Liver (tissue), 9 donors: ENCODE results near the gene PIGN. TPM values are rescaled to one million over a fixed set of nuclear protein-coding genes. Genes with fewer than 3 reads are reported as not detected.

Experiments used
- DNase-seq: peaks from one replicate; pipeline ENCODE4 v3.0.0-alpha.2; 2017; ENCODE audit warnings: low spot score
- H3K27ac ChIP-seq, 2 donors: one replicate each; pipeline ENCODE4 v1.7.0; 2013; ENCODE audit warnings: inconsistent platforms in 2 of 2, low read length in 2 of 2, control low read depth in 1 of 2, low read depth in 1 of 2, mild to moderate bottlenecking in 1 of 2
- H3K27me3 ChIP-seq, 4 donors: one replicate each; pipeline versions ENCODE4 v1.6.1 to v1.7.0; 2013; ENCODE audit warnings: low read length in 3 of 4, inconsistent platforms in 1 of 4, mild to moderate bottlenecking in 1 of 4, moderate library complexity in 1 of 4; ENCODE audit not compliant: control insufficient read depth in 4 of 4, insufficient read depth in 4 of 4
- H3K36me3 ChIP-seq, 4 donors: one replicate each; pipeline versions ENCODE4 v1.6.1 to v1.7.0; 2013; ENCODE audit warnings: low read length in 3 of 4, mild to moderate bottlenecking in 3 of 4, low read depth in 1 of 4, moderate library complexity in 1 of 4; ENCODE audit not compliant: control insufficient read depth in 4 of 4, insufficient read depth in 3 of 4
- H3K4me1 ChIP-seq, 4 donors: one replicate each; pipeline versions ENCODE4 v1.6.1 to v1.7.0; 2013; ENCODE audit warnings: low read length in 3 of 4, mild to moderate bottlenecking in 3 of 4, moderate library complexity in 1 of 4; ENCODE audit not compliant: control insufficient read depth in 4 of 4, insufficient read depth in 4 of 4
- H3K4me3 ChIP-seq, 3 donors: one replicate each; pipeline versions ENCODE4 v1.6.1 to v1.7.0; 2013; ENCODE audit warnings: low read length in 3 of 3, control low read depth in 1 of 3, low read depth in 1 of 3, mild to moderate bottlenecking in 1 of 3
- H3K9ac ChIP-seq, 2 donors: one replicate each; pipeline ENCODE4 v1.7.0; 2013; ENCODE audit warnings: low read length in 2 of 2, mild to moderate bottlenecking in 2 of 2, moderate library complexity in 2 of 2, control low read depth in 1 of 2, low read depth in 1 of 2
- H3K9me3 ChIP-seq, 4 donors: one replicate each; pipeline versions ENCODE4 v1.6.1 to v1.7.0; 2013; ENCODE audit warnings: low read length in 3 of 4; ENCODE audit not compliant: control insufficient read depth in 4 of 4
- EGR1 ChIP-seq, 2 donors: IDR thresholded peaks; 2 replicates each; pipeline ENCODE4 v1.6.1; 2016 to 2018; ENCODE audit warnings: antibody characterized with exemption in 2 of 2, low read depth in 2 of 2
- FOXA1 ChIP-seq: IDR thresholded peaks from 2 replicates; pipeline ENCODE4 v1.6.1; 2016; ENCODE audit warnings: antibody characterized with exemption
- FOXA2 ChIP-seq: IDR thresholded peaks from 2 replicates; pipeline ENCODE4 v1.6.1; 2016; ENCODE audit warnings: antibody characterized with exemption
- GABPA ChIP-seq, 2 donors: IDR thresholded peaks in 1 of 2; conservative IDR thresholded peaks in 1 of 2; 2 replicates each; pipeline ENCODE4 v1.6.1; 2016; ENCODE audit warnings: antibody characterized with exemption in 2 of 2, mild to moderate bottlenecking in 1 of 2, moderate library complexity in 1 of 2
- HNF4A ChIP-seq, 2 donors: conservative IDR thresholded peaks; 2 replicates each; pipeline ENCODE4 v1.6.1; 2016; ENCODE audit warnings: antibody characterized with exemption in 2 of 2, mild to moderate bottlenecking in 2 of 2
- HNF4G ChIP-seq: IDR thresholded peaks from 2 replicates; pipeline ENCODE4 v1.6.1; 2016; ENCODE audit warnings: antibody characterized with exemption
- JUND ChIP-seq, 2 donors: IDR thresholded peaks; 2 replicates each; pipeline ENCODE4 v1.6.1; 2016; ENCODE audit warnings: antibody characterized with exemption in 2 of 2
- NR2F2 ChIP-seq: IDR thresholded peaks from 2 replicates; pipeline ENCODE4 v1.6.1; 2016; ENCODE audit warnings: antibody characterized with exemption
- RAD21 ChIP-seq, 2 donors: IDR thresholded peaks; 2 replicates each; pipeline ENCODE4 v1.6.1; 2016; ENCODE audit warnings: antibody characterized with exemption in 2 of 2, mild to moderate bottlenecking in 2 of 2
- RXRA ChIP-seq, 2 donors: IDR thresholded peaks; 2 replicates each; pipeline ENCODE4 v1.6.1; 2017 to 2018; ENCODE audit warnings: antibody characterized with exemption in 2 of 2, mild to moderate bottlenecking in 1 of 2
- SP1 ChIP-seq: IDR thresholded peaks from 2 replicates; pipeline ENCODE4 v1.6.1; 2018; ENCODE audit warnings: antibody characterized with exemption, mild to moderate bottlenecking
- TAF1 ChIP-seq: conservative IDR thresholded peaks from 2 replicates; pipeline ENCODE4 v1.6.1; 2016; ENCODE audit warnings: antibody characterized with exemption, mild to moderate bottlenecking
- YY1 ChIP-seq: IDR thresholded peaks from 2 replicates; pipeline ENCODE4 v1.6.1; 2016; ENCODE audit warnings: antibody characterized with exemption, mild to moderate bottlenecking
- WGBS: extraction: QIAGEN DNeasy Blood & Tissue Kit; methylation state at CpG from one replicate; pipeline ENCODE4 v1.1.7; 2013; 5-methylcytosine and 5-hydroxymethylcytosine counted together
- polyA plus RNA-seq, 2 donors: library from polyadenylated mRNA; stranded (reverse) in 1 of 2; unstranded in 1 of 2; fragments of 200-250 nt in 1 of 2; fragments of >200 nt in 1 of 2; fragmentation: Nextera tagmentation in 1 of 2; extraction: Ambion mirVana in 1 of 2; gene quantifications; one replicate each; pipeline versions ENCODE4 v1.2.1 to v1.2.3, GENCODE V29; 2013 to 2015
- total RNA-seq, 2 donors: library from RNA; depleted of rRNA; stranded (reverse); fragments of >200 nt; gene quantifications; one replicate each; pipeline ENCODE4 v1.2.3, GENCODE V29; 2014
- TF ChIP-seq, protein P1 (sequence below): IDR thresholded peaks from 2 replicates; pipeline ENCODE4 v1.6.1; 2016; ENCODE audit warnings: antibody characterized with exemption
- TF ChIP-seq, protein P2 (sequence below): IDR thresholded peaks from 2 replicates; pipeline ENCODE4 v1.6.1; 2016; ENCODE audit warnings: antibody characterized with exemption
- TF ChIP-seq, protein P3 (sequence below): IDR thresholded peaks from 2 replicates; pipeline ENCODE4 v1.6.1; 2016; ENCODE audit warnings: antibody characterized with exemption
- TF ChIP-seq, protein P4 (sequence below): IDR thresholded peaks from 2 replicates; pipeline ENCODE4 v1.6.1; 2016; ENCODE audit warnings: antibody characterized with exemption, mild to moderate bottlenecking
- donor health status: healthy.
- donor health status: healthy.
- donor health status: healthy.
- donor health status: healthy.
- donor health status: healthy.

PIGN gene
- total and polyA plus RNA-seq, 4 donors, result 5.1 to 20.6 (median 12.5) TPM

DNA sequence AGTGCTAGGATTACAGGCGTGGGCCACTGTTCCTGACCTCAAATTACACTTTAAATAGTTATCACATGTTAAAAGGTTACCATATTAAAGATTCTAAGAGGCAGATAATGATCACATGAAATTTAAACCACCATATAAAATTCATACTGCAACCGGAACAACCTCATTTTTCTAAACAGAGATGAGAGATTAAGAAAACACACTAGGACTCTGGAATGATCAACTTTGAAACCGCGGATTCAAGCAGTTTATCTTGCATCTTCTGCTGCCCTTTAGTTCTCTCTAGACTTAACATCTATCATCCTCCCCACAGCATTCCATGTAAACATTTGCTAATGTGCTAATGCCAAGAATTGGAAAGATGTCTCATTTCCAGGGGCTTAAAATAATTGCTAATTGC lies 115.8 kb downstream of the PIGN start:
- DNase-seq, result no peak
- H3K36me3 ChIP-seq, result peaks cover 0 to 2% (median 0%) of the 10 kb centered on the region in 4 donors
- 93% methylated on average over 4 of the region's 4 CpGs for WGBS
- H3K9me3 ChIP-seq, result no peaks in the 10 kb centered on the region
- no peak overlapping the region for H3K4me3 ChIP-seq
- H3K27me3 ChIP-seq, result no peaks in the 10 kb centered on the region
- H3K4me1 ChIP-seq, result peaks cover 0 to 2% (median under 1%) of the 10 kb centered on the region in 4 donors
- TF ChIP-seq, protein P1, sequence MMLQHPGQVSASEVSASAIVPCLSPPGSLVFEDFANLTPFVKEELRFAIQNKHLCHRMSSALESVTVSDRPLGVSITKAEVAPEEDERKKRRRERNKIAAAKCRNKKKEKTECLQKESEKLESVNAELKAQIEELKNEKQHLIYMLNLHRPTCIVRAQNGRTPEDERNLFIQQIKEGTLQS, result no peak
- H3K9ac ChIP-seq, result no peak overlapping the region
- no peak overlapping the region for H3K27ac ChIP-seq

DNA sequence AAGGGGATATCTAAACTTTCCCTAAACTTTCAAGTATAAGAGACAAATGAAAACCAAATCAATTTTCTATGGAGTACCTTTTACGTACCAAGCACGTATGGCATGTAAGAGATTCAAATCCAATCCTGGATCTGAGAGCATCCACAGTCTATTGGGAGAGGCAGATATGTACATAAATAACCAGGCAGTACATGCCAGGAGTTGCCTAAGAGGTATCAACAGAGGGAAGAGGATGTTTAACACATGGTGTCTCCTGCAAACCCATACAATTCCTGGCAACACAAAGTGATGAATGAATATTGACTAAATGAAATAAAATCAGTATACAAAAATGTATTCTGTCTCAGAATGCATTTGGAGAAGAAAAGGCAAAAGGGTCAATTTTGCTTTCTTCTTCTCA lies 116.6 kb downstream of the PIGN start:
- Histone ChIP-seq H3K9ac (no peak overlapping the region), H3K36me3 (peaks cover 0 to 2% (median 0%) of the 10 kb centered on the region in 4 donors), H3K4me1 (peaks cover 0 to 2% (median under 1%) of the 10 kb centered on the region in 4 donors), H3K27me3 (no peaks in the 10 kb centered on the region), H3K27ac (no peak overlapping the region), H3K4me3 (no peak overlapping the region), H3K9me3 (no peaks in the 10 kb centered on the region)
- no peak for DNase-seq
- 99% methylated on average over 2 of the region's 2 CpGs for WGBS
- TF ChIP-seq, protein P1, result no peak
- TF ChIP-seq, protein P2, sequence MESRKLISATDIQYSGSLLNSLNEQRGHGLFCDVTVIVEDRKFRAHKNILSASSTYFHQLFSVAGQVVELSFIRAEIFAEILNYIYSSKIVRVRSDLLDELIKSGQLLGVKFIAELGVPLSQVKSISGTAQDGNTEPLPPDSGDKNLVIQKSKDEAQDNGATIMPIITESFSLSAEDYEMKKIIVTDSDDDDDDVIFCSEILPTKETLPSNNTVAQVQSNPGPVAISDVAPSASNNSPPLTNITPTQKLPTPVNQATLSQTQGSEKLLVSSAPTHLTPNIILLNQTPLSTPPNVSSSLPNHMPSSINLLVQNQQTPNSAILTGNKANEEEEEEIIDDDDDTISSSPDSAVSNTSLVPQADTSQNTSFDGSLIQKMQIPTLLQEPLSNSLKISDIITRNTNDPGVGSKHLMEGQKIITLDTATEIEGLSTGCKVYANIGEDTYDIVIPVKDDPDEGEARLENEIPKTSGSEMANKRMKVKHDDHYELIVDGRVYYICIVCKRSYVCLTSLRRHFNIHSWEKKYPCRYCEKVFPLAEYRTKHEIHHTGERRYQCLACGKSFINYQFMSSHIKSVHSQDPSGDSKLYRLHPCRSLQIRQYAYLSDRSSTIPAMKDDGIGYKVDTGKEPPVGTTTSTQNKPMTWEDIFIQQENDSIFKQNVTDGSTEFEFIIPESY, result no peak
- TF ChIP-seq RXRA (IDR thresholded peaks at IDR 0.05) (no peak), YY1 (no peak), FOXA1 (no peak), EGR1 (IDR thresholded peaks at IDR 0.05; ENCODE audit: low read depth in 2 of 2) (no peak), HNF4A (conservative IDR thresholded peaks at IDR 0.05) (no peak), RAD21 (IDR thresholded peaks at IDR 0.05) (no peak), SP1 (no peak), TAF1 (no peak), HNF4G (no peak), GABPA (IDR thresholded peaks at IDR 0.05 in 1 of 2, conservative IDR thresholded peaks at IDR 0.05 in 1 of 2) (no peak), FOXA2 (no peak), JUND (IDR thresholded peaks at IDR 0.05) (no peak), NR2F2 (no peak)
- TF ChIP-seq, protein P3, sequence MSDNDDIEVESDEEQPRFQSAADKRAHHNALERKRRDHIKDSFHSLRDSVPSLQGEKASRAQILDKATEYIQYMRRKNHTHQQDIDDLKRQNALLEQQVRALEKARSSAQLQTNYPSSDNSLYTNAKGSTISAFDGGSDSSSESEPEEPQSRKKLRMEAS, result no peak
- TF ChIP-seq, protein P4, sequence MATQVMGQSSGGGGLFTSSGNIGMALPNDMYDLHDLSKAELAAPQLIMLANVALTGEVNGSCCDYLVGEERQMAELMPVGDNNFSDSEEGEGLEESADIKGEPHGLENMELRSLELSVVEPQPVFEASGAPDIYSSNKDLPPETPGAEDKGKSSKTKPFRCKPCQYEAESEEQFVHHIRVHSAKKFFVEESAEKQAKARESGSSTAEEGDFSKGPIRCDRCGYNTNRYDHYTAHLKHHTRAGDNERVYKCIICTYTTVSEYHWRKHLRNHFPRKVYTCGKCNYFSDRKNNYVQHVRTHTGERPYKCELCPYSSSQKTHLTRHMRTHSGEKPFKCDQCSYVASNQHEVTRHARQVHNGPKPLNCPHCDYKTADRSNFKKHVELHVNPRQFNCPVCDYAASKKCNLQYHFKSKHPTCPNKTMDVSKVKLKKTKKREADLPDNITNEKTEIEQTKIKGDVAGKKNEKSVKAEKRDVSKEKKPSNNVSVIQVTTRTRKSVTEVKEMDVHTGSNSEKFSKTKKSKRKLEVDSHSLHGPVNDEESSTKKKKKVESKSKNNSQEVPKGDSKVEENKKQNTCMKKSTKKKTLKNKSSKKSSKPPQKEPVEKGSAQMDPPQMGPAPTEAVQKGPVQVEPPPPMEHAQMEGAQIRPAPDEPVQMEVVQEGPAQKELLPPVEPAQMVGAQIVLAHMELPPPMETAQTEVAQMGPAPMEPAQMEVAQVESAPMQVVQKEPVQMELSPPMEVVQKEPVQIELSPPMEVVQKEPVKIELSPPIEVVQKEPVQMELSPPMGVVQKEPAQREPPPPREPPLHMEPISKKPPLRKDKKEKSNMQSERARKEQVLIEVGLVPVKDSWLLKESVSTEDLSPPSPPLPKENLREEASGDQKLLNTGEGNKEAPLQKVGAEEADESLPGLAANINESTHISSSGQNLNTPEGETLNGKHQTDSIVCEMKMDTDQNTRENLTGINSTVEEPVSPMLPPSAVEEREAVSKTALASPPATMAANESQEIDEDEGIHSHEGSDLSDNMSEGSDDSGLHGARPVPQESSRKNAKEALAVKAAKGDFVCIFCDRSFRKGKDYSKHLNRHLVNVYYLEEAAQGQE, result no peak
